Psoas muscle (tissue), 8 donors: ENCODE data around the gene EGR1. TPM values are rescaled to one million over a fixed set of nuclear protein-coding genes. Genes with fewer than 3 reads are reported as not detected.

Experiments
- ATAC-seq, 4 donors: fragments of 200-7000 bp; cut with Tn5 transposase; one replicate each; pipeline ENCODE4 v1.9.1; 2020; ENCODE audit warnings: moderate library complexity in 3 of 4, mild to moderate bottlenecking in 2 of 4
- DNase-seq, 2 donors: peaks; one replicate each; pipeline ENCODE4 v3.0.0-alpha.2; 2020
- H3K27ac ChIP-seq: fragments of 200-600 bp; one replicate; pipeline ENCODE4 v1.8.0; 2022
- H3K27me3 ChIP-seq, 3 donors: fragments of 200-600 bp in 1 of 3; one replicate each; pipeline versions ENCODE4 v1.6.1 to v1.8.0; 2013 to 2022; ENCODE audit warnings: low read length in 2 of 3, mild to moderate bottlenecking in 2 of 3, moderate library complexity in 1 of 3; ENCODE audit not compliant: insufficient read depth in 3 of 3
- H3K36me3 ChIP-seq, 2 donors: fragments of 200-600 bp in 1 of 2; one replicate each; pipeline versions ENCODE4 v1.6.1 to v1.8.0; 2013 to 2022; ENCODE audit warnings: low read depth in 1 of 2, mild to moderate bottlenecking in 1 of 2, moderate library complexity in 1 of 2; ENCODE audit not compliant: insufficient read depth in 1 of 2
- H3K4me1 ChIP-seq: fragments of 200-600 bp; one replicate; pipeline ENCODE4 v1.8.0; 2022
- H3K4me3 ChIP-seq: fragments of 200-600 bp; one replicate; pipeline ENCODE4 v1.8.0; 2022; ENCODE audit warnings: mild to moderate bottlenecking
- H3K9me3 ChIP-seq: fragments of 200-600 bp; one replicate; pipeline ENCODE4 v1.8.0; 2022
- CTCF ChIP-seq: fragments of 200-600 bp; IDR thresholded peaks from one replicate; pipeline ENCODE4 v1.8.0; 2022; ENCODE audit warnings: antibody characterized with exemption
- WGBS, 3 donors: extraction: QIAGEN DNeasy Blood & Tissue Kit; methylation state at CpG; one replicate each; pipeline versions ENCODE4 v1.1.6 to v1.1.7; 2013; 5-methylcytosine and 5-hydroxymethylcytosine counted together
- intact Hi-C, 2 donors: fragments of 100-400 bp; cut with DNase I; formaldehyde crosslinking; loops; one replicate each; pipeline versions ENCODE4 v1.11.0 to v1.14.2; 2022
- polyA plus RNA-seq, 3 donors: library from polyadenylated mRNA; stranded (reverse); fragments of 200-250 nt; gene quantifications; one replicate each; pipeline ENCODE4 v1.2.3, GENCODE V29; 2013
- total RNA-seq, 4 donors: library from RNA; stranded (reverse); fragmentation: NEBNext Ultra II Directional in 2 of 4; extraction: Animal tissue kit (Norgen Biotek cat#: 25700) in 2 of 4; gene quantifications; one replicate each; pipeline versions ENCODE4 v1.2.1 to v1.2.4, GENCODE V29; 2021 to 2023
- donor health status: healthy with polysubstance abuse.
- donor health status: DM: no; HTN: no; CAD: no; lungs with moderate emphysema.
- donor health status: Bipolar disorder and iron deficiency.
- donor health status: healthy.
- donor health status: DM: yes; HTN: yes; CAD: no.
- donor health status: DM: no; HTN: no; CAD: no.
- donor health status: DM: no; HTN: no; CAD: no.
- donor health status: DM: yes; HTN: yes; CAD: no.

EGR1 gene
- total and polyA plus RNA-seq, 7 donors = 10.0 to 171 (median 34.8) TPM

GRCh38 chr5:138464388-138465260, 655 bp upstream of the EGR1 start:
- 0 to 1% (median 0%) methylated on average over 44 to 64 of the region's 64 CpGs for WGBS, 3 donors
- intact Hi-C loops = loop anchor here (1.0 to 5.0 kb wide), 3 partner anchors 38 to 78 kb away; no protein-coding TSS in a partner anchor
- Histone ChIP-seq H3K4me3 (peak overlapping the region; percentile 93), H3K9me3 (no peaks in the 10 kb centered on the region), H3K27ac (peak overlapping the region; percentile 99), H3K27me3 (no peaks in the 10 kb centered on the region), H3K4me1 (peaks cover 5% of the 10 kb centered on the region), H3K36me3 (peaks cover 4 to 6% of the 10 kb centered on the region in 2 donors)
- DNase-seq (peak; percentile 96 to 98), ATAC-seq (peak; percentile 80 to 89 (median 84))
- TF ChIP-seq CTCF = no peak

GRCh38 chr5:138466125-138466899, 1.0 kb downstream of the EGR1 start:
- Histone ChIP-seq H3K4me1 (peaks cover 5% of the 10 kb centered on the region), H3K36me3 (peaks cover 4 to 6% of the 10 kb centered on the region in 2 donors), H3K9me3 (no peaks in the 10 kb centered on the region), H3K27me3 (no peaks in the 10 kb centered on the region), H3K4me3 (peak overlapping the region; percentile 93), H3K27ac (no peak overlapping the region)
- TF ChIP-seq CTCF = no peak
- intact Hi-C loops = loop anchor here in 1 of 2 donors (2.0 to 5.0 kb wide), 2 partner anchors 22 to 36 kb away; no protein-coding TSS in a partner anchor
- DNase-seq (peak in 1 of 2 donors; percentile 36), ATAC-seq (no peak)
- 14 to 17% (median 16%) methylated on average over 38 to 39 of the region's 39 CpGs for WGBS, 3 donors

- ATAC-seq = no peak
- no peak for TF ChIP-seq CTCF
- DNase-seq = no peak
- 92 to 94% (median 94%) methylated on average over 45 of the region's 45 CpGs for WGBS, 3 donors
- Histone ChIP-seq H3K36me3 (peaks cover 4 to 6% of the 10 kb centered on the region in 2 donors), H3K27ac (no peak overlapping the region), H3K4me3 (peak overlapping the region; percentile 93), H3K27me3 (no peaks in the 10 kb centered on the region), H3K9me3 (no peaks in the 10 kb centered on the region), H3K4me1 (peaks cover 5% of the 10 kb centered on the region)
- intact Hi-C loops = loop anchor here in 1 of 2 donors (2.0 to 5.0 kb wide), 2 partner anchors 22 to 35 kb away; no protein-coding TSS in a partner anchor
Observed at GRCh38 chr5:138466900-138467710, 1.8 kb downstream of the EGR1 start.

GRCh38 chr5:138467711-138468132, 2.4 kb downstream of the EGR1 start:
- intact Hi-C loops = loop anchor here in 1 of 2 donors (2.0 to 5.0 kb wide), 2 partner anchors 21 to 35 kb away; no protein-coding TSS in a partner anchor
- no peak for ATAC-seq
- TF ChIP-seq CTCF = no peak
- Histone ChIP-seq H3K4me3 (peak overlapping the region; percentile 93), H3K4me1 (peaks cover 5% of the 10 kb centered on the region), H3K9me3 (no peaks in the 10 kb centered on the region), H3K36me3 (peaks cover 4 to 6% of the 10 kb centered on the region in 2 donors), H3K27me3 (no peaks in the 10 kb centered on the region), H3K27ac (no peak overlapping the region)
- DNase-seq = no peak
- WGBS, 3 donors = 83 to 90% (median 90%) methylated on average over 14 of the region's 14 CpGs
